HG03571 (cell line): ENCODE data around the gene WLS.

Experiments
- ATAC-seq: cut with Tn5 transposase; IDR thresholded peaks from one replicate; pipeline ENCODE4 v1.9.1; 2021; ENCODE audit not compliant: unreplicated experiment

WLS gene

GRCh38 chr1:68228851-68229250 lies 3.5 kb downstream of the WLS start:
- no peak for ATAC-seq

DNA sequence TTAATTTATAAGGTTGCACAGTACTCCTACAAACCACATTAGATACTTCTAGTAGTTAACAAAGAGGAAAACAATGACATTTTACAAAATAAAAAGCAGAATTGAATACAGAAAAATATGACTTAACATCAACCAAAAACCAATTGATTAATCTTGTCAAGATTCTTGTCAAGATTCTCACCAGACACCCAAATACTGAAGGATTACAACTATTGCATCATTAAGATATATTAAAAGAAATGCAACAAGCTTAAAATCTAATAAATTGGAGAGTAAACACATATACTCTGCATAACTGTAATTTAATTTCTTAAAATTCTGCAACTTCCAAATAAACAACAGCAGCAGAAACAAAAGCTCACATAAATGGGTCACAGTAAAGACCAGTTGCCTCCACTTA lies 4.7 kb downstream of the WLS start:
- no peak for ATAC-seq

DNA sequence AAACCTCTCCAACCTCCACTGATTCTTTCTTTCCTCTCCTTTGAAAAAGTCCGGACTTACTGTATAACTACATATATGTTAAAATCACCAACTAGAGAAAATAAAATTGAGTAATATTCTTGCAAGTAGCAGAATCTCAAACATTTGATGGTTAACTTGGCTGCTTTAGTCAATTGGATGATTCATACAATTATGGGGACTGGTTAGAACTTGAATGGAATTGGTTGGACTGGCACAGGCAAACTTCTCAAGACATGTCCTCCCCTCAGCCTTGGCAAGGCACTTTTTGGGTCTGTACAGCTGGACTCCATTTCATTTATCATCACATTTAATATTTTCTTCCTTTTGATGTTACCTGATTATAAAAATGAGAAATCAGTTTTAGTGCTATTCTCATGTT lies 6.5 kb downstream of the WLS start:
- ATAC-seq: no peak

GRCh38 chr1:68223687-68224086 lies 8.6 kb downstream of the WLS start:
- ATAC-seq: no peak

DNA sequence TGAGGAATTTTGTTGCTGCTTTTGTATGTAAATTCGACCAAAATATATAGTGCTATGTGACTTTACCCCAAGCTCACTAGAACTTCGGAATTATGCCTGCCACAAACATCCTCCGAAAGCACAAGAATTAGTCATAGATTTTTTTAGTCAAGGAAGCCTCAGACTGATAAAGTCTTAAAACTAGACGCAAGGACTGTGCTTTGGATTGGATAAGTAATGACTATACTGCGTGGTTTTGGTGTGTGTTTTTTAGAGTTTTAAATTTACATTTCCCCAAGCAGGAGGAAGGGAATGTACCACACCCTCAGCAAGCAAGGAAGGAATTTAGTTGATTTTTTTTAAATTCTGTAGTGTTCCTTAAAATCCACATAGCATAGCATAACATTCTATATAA lies 10.3 kb downstream of the WLS start:
- no peak for ATAC-seq

DNA sequence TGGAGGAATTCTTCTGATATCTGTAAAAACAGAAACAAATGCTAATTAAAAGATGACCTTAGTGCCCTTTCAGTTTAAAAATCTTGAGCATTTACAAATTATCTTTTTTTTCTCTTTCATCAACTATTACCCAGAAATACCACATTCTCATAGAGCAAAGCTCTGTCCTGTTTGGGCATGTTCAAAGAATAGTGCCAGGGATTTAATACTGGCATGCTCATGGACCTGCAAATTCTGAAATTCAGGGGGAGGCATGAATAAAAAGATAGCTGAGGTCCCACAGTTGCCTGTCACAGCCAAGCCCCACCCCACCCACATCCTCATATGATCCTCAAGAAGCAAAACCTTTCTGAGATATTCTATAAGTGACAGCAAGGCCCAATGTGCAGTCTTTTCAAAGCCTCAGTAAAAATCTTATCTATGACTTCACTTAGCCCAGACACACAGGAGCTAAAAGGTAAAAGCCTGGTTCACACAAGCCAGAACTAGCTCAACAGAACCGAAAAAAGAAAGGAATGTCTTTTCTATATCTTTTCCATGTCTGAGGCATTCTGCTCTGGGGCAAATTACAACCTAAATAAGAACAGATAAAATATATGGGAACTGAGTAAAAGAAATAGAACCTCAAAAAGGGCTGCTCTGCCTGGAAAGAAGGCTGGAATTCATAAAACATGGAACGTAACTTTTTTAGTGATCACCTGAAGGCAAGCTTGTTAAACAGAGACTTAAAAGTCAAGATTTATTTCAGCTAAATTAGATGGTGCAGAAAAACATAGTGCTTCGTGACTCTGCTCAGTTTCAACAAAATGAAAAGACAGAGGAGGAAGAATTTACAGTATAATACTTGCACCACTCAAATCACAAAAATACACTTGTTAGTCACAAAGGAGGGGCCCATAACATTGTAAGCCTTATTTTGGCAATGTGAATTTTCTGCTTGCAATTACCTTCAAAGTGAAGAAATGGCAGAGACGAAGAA lies 11.0 kb downstream of the WLS start:
- no peak for ATAC-seq

DNA sequence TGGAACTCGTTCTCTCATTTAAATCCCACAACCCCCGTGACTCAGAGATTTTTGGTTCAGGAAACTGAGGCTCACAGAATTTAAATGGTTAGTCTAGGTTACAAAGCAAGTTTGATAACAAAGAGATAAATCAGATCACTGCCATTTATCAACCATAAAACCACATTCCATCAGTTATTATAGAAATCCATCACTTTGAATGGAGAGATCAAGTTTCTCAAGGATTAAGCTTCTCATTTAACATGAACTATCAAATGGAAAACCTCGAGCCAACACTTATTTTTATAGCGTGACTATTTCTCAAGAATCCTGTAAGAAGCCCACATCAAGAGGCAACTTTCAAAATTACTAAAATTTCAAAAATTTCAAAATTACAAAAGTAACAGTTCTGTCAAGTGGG lies 11.9 kb downstream of the WLS start:
- ATAC-seq: no peak

DNA sequence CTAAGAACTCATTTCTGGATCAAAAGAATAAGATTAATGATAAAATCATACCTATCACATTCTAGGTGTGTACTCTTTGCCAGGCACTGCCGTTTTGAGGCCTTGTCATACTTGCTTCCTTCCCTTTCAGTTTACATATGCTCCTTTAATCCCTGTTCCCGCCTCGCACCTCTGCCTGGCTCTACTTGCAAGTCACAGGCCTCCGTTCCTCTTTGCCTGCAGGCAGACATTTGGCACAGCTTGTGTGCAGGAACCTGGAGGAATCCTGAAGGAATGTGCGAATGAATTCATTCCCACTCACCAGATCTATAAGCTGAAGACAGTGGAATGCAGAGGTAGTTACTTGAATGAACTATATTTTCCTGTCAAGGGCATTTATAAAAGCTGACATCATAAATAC lies 13.8 kb downstream of the WLS start:
- ATAC-seq: no peak

DNA sequence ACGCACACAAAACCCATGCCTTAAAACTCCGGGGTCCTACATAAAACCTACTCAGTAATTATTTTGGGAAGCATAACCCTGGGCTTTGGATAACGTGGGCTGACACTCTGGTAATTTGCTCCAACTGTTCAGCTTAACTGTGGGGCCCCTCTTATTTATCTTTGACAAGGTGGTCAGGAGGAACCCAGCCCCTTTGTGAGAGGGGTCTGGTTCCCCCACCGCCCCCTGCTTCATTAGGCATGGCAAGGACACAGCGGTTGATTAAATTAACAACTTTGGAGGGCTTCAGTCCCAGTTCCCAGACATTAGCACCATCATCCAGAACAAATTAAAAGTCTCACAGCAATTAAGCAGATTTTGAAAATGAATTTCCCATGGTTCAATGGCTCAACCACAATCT lies 14.7 kb downstream of the WLS start:
- ATAC-seq: no peak

DNA sequence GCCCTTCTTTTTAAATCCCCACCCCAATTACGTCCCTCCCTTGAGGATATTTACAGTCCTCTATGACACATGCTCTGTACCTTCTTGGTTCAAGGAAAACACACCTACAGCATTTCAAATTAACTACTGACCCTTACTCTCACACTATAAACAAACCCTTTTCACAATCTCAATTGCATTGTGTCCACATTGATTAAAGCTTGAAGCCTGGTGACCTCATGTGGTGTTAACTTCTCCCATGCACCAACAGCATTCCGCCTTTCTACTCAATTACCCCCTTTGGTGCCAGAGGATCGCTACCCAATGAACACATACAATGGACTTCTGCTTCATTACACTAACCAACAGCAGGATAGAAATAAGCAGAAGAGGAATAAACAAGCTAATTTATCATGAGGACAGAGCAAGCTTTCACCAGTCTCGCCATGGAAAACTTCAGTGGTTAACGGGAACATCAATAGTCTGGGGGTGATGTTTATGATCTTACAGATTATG lies 15.2 kb downstream of the WLS start:
- ATAC-seq: no peak

GRCh38 chr1:68216089-68216772 lies 16.1 kb downstream of the WLS start:
- ATAC-seq: no peak

- ATAC-seq: no peak
These were observed 18.5 kb downstream of the WLS start for GRCh38 chr1:68213843-68214242.

- ATAC-seq: no peak
These were observed 20.5 kb downstream of the WLS start for GRCh38 chr1:68211761-68212380.

GRCh38 chr1:68210829-68211228 lies 21.5 kb downstream of the WLS start:
- ATAC-seq: no peak

GRCh38 chr1:68210027-68210426 lies 22.3 kb downstream of the WLS start:
- ATAC-seq: no peak

DNA sequence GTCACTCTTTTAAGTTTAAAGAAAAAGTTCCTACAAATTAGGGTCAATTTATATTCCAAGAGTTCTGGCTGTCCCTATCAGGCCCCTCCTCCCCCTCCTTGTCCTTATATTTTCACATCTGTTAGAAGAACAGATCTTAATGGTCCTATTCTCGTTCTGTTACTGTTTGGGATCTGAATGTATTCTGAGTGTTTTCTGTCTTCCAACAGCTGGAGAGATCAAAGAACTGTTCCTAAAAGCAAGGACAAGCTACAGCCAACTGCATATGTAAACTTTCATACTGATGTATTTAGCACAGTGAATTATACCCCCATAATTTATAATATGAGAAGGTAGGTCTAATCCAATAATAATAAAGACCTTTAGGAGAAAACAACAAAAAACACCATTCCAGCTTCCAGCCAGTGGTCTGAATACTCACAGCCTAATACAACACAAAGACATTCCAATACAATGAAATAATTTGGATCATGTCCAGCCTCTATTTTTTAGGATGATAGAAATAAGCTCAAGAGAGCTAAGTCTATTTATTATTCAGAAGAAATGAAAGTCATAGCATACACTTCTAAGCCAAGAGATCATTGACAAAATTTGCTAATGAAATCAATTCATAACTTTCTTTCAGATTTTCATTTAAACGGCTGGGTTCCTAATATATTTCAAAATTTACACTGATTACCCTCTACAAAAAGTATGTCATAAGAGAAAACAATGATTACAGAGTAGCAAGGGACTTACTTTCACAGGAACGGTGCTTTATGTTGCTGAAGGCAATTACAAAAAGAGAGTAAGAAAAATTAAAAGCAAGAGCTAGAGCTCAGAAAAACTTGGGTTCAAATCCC lies 25.3 kb downstream of the WLS start:
- no peak for ATAC-seq

DNA sequence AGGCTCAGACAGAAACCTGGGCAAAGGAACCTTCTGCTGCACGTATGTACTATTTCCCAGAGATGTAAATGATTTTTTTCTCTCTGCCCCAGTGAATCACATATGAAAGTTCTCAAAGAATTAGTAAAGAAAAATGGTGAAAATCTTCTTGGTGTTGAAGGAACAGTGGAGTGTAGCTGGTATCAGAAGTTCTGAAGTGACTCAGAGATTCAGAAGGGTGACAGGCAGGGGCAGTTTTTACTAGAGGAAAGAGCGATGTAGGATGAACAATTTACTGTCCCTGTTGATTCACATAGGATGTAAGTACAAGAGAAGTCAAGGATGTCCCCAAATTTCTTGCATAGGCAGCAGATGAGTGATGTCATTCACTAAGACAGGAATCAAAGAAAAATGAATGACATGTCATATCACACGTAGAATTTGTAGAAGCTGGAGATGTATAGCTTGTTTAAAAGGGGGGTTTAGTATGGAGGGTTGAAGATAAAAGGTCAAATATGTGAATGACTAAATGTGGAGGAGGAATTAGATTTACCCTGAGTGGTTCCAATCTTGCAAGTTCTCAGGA lies 26.4 kb downstream of the WLS start:
- ATAC-seq: no peak

DNA sequence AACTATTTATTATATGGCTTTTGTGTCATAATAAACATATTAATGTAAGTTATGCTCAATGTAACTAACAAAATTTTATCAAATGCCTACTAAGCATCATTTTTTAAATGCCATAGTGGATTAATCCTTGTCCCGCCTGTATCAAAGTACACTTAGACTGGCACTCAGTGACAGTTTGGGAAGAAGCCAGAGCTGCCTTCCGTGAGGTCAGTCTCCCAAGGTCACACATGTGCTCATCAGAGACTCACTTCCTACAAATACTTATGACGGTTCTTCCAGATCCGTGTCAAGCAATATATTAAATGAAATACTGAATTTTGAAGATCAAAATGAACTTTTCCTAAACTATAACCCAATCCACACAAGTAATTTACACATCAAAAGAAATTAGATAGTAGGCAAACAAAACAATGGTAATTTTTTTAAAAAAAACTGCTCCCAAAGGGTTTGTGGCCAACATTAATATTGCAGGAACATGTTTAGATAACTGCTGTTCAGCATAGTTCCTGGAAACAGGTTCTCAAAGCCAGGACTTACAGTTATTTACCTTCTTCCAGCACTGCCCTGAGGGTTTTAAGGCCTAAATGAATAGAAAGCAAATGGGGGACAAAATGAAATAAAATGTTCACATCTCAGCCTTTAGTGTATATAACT lies 27.2 kb downstream of the WLS start:
- no peak for ATAC-seq

DNA sequence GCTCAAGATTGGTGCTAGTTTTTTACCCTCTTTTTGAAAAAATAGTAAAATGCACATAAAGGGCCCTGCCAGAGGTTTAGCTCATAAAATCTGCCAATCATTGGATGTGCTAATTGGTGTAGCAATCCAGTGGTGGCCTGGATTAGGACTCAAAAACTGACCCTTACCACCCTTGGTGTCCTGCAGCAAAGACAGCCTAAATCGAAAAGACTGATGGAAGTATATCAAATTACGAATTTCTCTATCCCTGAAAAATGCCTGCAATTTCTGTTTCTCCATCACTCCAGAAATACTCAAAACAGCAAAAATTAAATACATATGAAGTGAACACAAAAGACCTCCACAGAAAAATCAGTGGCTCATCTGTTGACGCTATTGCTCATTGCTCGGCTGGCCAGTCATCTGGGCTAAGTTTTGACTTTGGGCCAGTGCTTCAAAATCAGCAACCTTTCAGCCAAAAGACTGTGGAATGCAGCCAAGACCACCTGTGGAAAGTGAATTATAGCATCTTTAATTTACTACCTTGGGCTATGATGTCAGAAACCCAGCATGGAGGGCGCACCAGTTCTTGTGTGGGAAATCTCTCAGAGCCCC lies 30.0 kb downstream of the WLS start:
- no peak for ATAC-seq
